Rectal smooth muscle tissue (tissue), 1 donor: ENCODE data around the gene MRPL16.

Experiments used
- H3K27ac ChIP-seq: one replicate; pipeline ENCODE4 v1.7.0; 2013; ENCODE audit warnings: low read depth, low read length, inconsistent platforms
- H3K27me3 ChIP-seq: one replicate; pipeline ENCODE4 v1.7.0; 2013; ENCODE audit warnings: low read length; ENCODE audit not compliant: control insufficient read depth, insufficient read depth
- H3K36me3 ChIP-seq: one replicate; pipeline ENCODE4 v1.7.0; 2013; ENCODE audit warnings: low read length; ENCODE audit not compliant: control insufficient read depth, insufficient read depth
- H3K4me1 ChIP-seq: one replicate; pipeline ENCODE4 v1.7.0; 2013; ENCODE audit warnings: low read length; ENCODE audit not compliant: control insufficient read depth, insufficient read depth
- H3K4me3 ChIP-seq: one replicate; pipeline ENCODE4 v1.7.0; 2013; ENCODE audit warnings: low read length
- H3K9ac ChIP-seq: one replicate; pipeline ENCODE4 v1.7.0; 2013; ENCODE audit warnings: low read length

The MRPL16 gene

DNA sequence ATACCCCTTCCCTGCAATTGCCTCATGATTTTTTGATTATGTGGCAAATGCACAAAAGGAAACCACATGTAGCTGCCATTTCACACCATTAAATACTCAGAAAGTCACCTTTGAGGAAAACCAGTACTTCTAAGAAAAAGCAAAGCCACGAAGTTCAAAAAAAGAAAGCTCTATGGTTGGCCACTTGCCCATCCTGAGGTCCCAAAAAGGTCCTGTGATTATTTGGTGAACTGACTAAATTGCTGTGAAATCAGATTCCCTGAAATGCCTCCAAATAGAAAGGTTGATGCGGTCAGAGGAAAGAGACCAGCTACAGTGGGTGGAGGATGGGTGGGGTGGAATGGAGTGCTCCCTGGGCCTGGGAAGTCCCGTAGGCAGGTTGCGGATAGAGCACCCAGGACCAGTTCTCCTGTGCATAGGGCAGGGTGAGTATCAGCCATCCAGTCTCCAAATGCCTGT is 26.9 kb downstream of the MRPL16 start:
- H3K27me3 ChIP-seq, result no peaks in the 10 kb centered on the region
- H3K4me3 ChIP-seq, result no peak overlapping the region
- no peak overlapping the region for H3K9ac ChIP-seq
- H3K36me3 ChIP-seq, result no peaks in the 10 kb centered on the region
- no peak overlapping the region for H3K27ac ChIP-seq
- no peaks in the 10 kb centered on the region for H3K4me1 ChIP-seq

DNA sequence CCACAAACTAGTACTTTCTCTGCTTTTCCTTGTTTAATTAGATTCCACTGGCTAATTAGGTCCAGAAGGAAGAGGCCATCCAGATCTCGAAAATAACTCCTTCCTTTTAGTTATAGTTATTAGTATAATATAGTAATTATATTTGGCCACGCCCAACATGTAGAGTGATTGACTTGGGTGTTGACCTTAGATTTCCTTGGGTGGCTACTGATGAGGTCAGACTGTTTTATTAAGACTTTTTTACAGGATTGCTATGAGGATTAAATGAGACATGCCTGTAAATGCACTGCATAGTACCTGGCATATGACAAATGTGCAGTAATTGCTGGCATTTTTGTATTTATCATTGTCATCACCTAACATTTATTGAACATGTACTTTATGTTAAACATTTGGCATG is 28.5 kb downstream of the MRPL16 start:
- Histone ChIP-seq H3K4me1 (no peaks in the 10 kb centered on the region), H3K27ac (no peak overlapping the region), H3K36me3 (no peaks in the 10 kb centered on the region), H3K9ac (no peak overlapping the region), H3K4me3 (no peak overlapping the region), H3K27me3 (no peaks in the 10 kb centered on the region)

DNA sequence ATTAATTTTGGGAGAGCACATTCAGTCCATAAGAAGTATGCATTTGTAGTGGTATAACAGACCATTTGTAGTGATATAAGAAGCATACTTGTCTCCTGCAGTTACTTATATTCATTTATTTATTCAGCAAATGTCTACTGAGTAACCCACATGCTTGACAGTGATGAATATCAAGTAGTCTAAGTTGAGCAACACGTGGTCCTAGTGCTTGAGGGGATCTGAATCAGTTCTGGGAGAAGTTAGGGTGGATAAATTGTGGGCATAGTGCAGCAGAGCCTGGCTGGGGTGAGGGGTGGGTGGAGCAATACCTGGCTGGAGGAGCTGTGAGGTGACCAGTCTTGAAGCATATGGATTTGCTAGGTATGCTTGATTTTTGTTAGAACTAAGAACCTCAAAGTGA is 31.1 kb downstream of the MRPL16 start:
- H3K36me3 ChIP-seq, result no peaks in the 10 kb centered on the region
- H3K4me3 ChIP-seq, result no peak overlapping the region
- no peaks in the 10 kb centered on the region for H3K27me3 ChIP-seq
- no peaks in the 10 kb centered on the region for H3K4me1 ChIP-seq
- no peak overlapping the region for H3K27ac ChIP-seq
- no peak overlapping the region for H3K9ac ChIP-seq

DNA sequence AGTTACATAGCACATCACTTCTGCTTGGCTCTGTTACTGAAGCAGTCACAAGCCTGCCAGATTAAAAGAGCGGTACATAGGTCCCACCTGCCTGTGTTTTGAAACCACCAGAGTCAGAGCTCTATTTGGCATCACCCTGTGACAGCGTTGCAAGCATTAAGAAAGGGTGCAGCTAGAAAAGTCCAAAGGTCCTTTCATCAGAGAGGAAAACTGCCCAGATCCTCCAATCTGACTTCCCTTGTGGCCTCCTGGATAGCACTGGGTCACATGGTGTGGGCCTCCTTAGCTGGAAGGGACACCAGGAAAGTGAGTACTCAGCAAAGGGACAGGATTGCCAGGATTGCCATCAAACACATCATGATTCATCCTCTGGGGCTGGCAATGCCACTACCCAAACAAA is 32.5 kb downstream of the MRPL16 start:
- Histone ChIP-seq H3K9ac (no peak overlapping the region), H3K4me1 (no peaks in the 10 kb centered on the region), H3K36me3 (no peaks in the 10 kb centered on the region), H3K27ac (no peak overlapping the region), H3K27me3 (no peaks in the 10 kb centered on the region), H3K4me3 (no peak overlapping the region)

DNA sequence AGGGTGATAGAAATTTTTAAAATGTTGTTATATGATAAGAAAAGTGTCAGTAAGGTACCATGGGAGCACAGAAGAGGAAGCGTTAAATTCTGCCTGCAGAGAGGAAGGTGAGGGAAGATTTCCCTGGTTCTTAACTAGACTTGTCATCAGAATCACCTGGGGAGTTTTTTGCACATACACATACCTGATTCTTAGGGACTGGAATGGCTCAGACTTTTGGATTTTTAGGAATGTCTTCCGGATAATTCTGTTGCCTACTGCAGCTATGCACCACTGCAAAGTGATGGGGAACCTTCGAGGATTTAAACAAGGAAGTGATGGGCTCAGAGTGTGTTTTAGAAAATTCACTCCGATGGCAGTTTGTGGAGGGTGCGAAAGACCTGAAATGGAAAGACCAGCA is 33.5 kb downstream of the MRPL16 start:
- H3K36me3 ChIP-seq, result no peaks in the 10 kb centered on the region
- no peak overlapping the region for H3K9ac ChIP-seq
- H3K4me1 ChIP-seq, result no peaks in the 10 kb centered on the region
- no peak overlapping the region for H3K4me3 ChIP-seq
- H3K27ac ChIP-seq, result no peak overlapping the region
- H3K27me3 ChIP-seq, result no peaks in the 10 kb centered on the region

- H3K4me1 ChIP-seq, result no peaks in the 10 kb centered on the region
- no peaks in the 10 kb centered on the region for H3K27me3 ChIP-seq
- no peak overlapping the region for H3K4me3 ChIP-seq
- H3K27ac ChIP-seq, result no peak overlapping the region
- H3K36me3 ChIP-seq, result no peaks in the 10 kb centered on the region
- H3K9ac ChIP-seq, result no peak overlapping the region
Observed at GRCh38 chr11:59776210-59777066, 34.1 kb downstream of the MRPL16 start.

GRCh38 chr11:59773083-59773440 is 37.5 kb downstream of the MRPL16 start:
- H3K27ac ChIP-seq, result no peak overlapping the region

GRCh38 chr11:59771605-59772004 is 39.0 kb downstream of the MRPL16 start:
- no peak overlapping the region for H3K27ac ChIP-seq
- H3K4me1 ChIP-seq, result no peaks in the 10 kb centered on the region
- H3K36me3 ChIP-seq, result no peaks in the 10 kb centered on the region
- H3K4me3 ChIP-seq, result no peak overlapping the region
- H3K9ac ChIP-seq, result no peak overlapping the region
- no peaks in the 10 kb centered on the region for H3K27me3 ChIP-seq

More at GRCh38 chr11:59773083-59773440, 37.5 kb downstream of the MRPL16 start:
- H3K36me3 ChIP-seq, result no peaks in the 10 kb centered on the region
- no peak overlapping the region for H3K9ac ChIP-seq
- H3K4me3 ChIP-seq, result no peak overlapping the region
- H3K4me1 ChIP-seq, result no peaks in the 10 kb centered on the region
- no peaks in the 10 kb centered on the region for H3K27me3 ChIP-seq

DNA sequence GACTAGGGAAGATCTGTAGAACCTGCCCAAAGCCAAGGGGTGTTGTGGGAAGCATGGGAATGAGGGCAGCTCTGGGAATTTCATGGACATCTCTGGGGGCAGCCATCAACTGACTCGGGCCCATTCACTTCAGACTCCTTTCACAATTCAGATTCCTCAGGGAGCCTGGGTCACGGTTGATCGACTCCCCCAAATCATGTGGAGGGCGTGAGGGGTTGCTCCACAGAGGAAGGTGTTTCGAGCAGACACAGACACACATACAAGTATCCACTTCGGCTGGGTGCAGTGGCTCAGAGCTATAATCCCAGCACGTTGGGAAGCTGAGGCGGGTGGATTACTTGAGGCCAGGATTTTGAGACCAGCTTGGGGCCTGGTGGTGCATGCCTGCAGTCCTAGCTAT is 39.7 kb downstream of the MRPL16 start:
- H3K4me1 ChIP-seq, result no peaks in the 10 kb centered on the region
- no peaks in the 10 kb centered on the region for H3K27me3 ChIP-seq
- no peak overlapping the region for H3K27ac ChIP-seq
- no peak overlapping the region for H3K4me3 ChIP-seq
- no peaks in the 10 kb centered on the region for H3K36me3 ChIP-seq
- no peak overlapping the region for H3K9ac ChIP-seq

DNA sequence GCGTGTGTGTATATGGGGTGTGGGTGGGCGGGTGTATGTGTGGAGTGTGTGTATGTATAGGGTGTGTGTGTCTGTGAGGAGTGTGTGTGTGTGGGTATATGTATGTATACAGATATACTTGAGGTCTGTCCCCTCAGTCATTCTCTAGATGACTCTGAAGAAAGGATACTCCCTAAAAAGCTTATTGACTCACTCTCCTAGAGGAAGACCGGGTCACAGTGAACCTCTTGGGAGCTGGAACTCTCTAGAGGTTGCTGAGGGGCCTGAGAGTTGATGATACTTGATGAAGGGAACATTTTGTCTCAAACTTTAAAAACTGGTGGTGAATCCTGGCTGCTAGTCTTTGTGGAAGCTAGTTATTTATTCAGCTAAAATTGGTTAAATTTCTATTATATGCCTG is 40.3 kb downstream of the MRPL16 start:
- Histone ChIP-seq H3K4me1 (no peaks in the 10 kb centered on the region), H3K27ac (no peak overlapping the region), H3K27me3 (no peaks in the 10 kb centered on the region), H3K36me3 (no peaks in the 10 kb centered on the region), H3K9ac (no peak overlapping the region), H3K4me3 (no peak overlapping the region)

GRCh38 chr11:59769828-59770227 is 40.8 kb downstream of the MRPL16 start:
- H3K4me1 ChIP-seq, result no peaks in the 10 kb centered on the region
- H3K4me3 ChIP-seq, result no peak overlapping the region
- no peaks in the 10 kb centered on the region for H3K27me3 ChIP-seq
- no peak overlapping the region for H3K9ac ChIP-seq
- no peak overlapping the region for H3K27ac ChIP-seq
- H3K36me3 ChIP-seq, result no peaks in the 10 kb centered on the region

- H3K4me1 ChIP-seq, result no peaks in the 10 kb centered on the region
- no peak overlapping the region for H3K9ac ChIP-seq
- H3K4me3 ChIP-seq, result no peak overlapping the region
- H3K36me3 ChIP-seq, result no peaks in the 10 kb centered on the region
- H3K27me3 ChIP-seq, result no peaks in the 10 kb centered on the region
- H3K27ac ChIP-seq, result no peak overlapping the region
Observed at GRCh38 chr11:59769111-59769510, 41.5 kb downstream of the MRPL16 start.

DNA sequence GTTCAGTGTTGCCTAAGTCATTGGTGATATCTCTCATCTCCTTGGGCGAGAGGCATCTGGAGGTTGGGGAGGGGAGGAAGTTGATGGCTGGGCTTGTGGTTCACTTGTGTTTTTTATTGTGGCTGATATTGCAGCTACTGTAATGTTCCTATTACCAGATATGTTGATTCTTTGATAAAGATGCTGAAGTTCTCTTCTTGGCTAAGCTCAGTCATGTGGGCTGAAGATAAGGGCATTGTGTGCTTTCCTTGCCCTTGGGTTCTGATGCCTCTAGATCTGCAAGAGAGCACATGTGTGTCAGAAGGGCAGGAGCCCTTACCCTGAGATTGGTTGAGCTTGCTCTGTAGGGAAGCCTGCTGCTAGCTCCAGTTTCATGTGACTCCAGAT is 43.4 kb downstream of the MRPL16 start:
- Histone ChIP-seq H3K36me3 (no peaks in the 10 kb centered on the region), H3K27me3 (no peaks in the 10 kb centered on the region), H3K4me3 (no peak overlapping the region), H3K9ac (no peak overlapping the region), H3K27ac (no peak overlapping the region), H3K4me1 (no peaks in the 10 kb centered on the region)
